Measurements from ENCODE around the gene TNFRSF9. TPM values are rescaled to one million over a fixed set of nuclear protein-coding genes. Genes with fewer than 3 reads are reported as not detected.

TNFRSF9 gene
- polyA plus RNA-seq, 1 donor from 2014 or later, result not detected

DNA sequence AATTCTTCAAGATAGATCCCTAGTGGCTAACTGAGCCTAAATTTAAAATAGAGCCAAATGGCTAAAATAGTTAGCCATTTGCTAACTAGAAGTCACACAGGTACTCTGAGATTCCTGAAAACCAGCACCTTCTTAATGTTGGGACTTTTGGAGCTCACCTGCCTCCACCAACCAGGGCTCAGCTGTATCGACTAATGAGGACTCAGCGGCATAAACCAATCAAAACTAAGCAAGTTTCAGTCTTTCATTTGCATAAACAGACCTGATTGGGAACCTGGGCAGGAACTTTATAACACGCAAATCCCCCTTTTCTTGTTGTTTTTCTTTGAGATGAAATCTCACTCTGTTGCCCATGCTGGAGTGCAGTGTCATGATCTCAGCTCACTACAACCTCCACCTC, 28.5 kb downstream of the TNFRSF9 start:
- Histone ChIP-seq H3K4me2 (ENCODE audit: low read length) (no peak overlapping the region), H3F3A (ENCODE audit: insufficient read depth, low read length, poor library complexity, severe bottlenecking) (no peaks in the 10 kb centered on the region), H3K27ac (ENCODE audit: low read length) (no peak overlapping the region), H3K4me3 (ENCODE audit: low read length) (no peak overlapping the region), H3K9me2 (ENCODE audit: insufficient read depth, low read length) (no peaks in the 10 kb centered on the region), H3K79me2 (replicated peaks; ENCODE audit: insufficient read depth, low read length) (no peaks in the 10 kb centered on the region), H3K9me3 (ENCODE audit: low read length) (no peaks in the 10 kb centered on the region), H3K9ac (ENCODE audit: low read length) (no peak overlapping the region), H2AFZ (ENCODE audit: low read depth, low read length) (no peak overlapping the region), H3K36me3 (ENCODE audit: insufficient read depth, low read length) (no peaks in the 10 kb centered on the region), H3K27me3 (ENCODE audit: insufficient read depth, low read depth, low read length) (no peaks in the 10 kb centered on the region), H4K20me1 (ENCODE audit: insufficient read depth) (no peaks in the 10 kb centered on the region)
- TF ChIP-seq REST (IDR thresholded peaks at IDR 0.05; ENCODE audit: borderline replicate concordance) (no peak), EP300 (conservative IDR thresholded peaks at IDR 0.05; ENCODE audit: poor library complexity, severe bottlenecking) (no peak), MXI1 (conservative IDR thresholded peaks at IDR 0.05; ENCODE audit: poor library complexity, severe bottlenecking) (no peak), POLR2AphosphoS5 (IDR thresholded peaks at IDR 0.05) (no peak), TAF1 (IDR thresholded peaks at IDR 0.05; ENCODE audit: low read depth) (no peak), EZH2 (IDR thresholded peaks at IDR 0.05; ENCODE audit: borderline replicate concordance, insufficient read depth, low read length, poor library complexity, severe bottlenecking) (no peak), SMC3 (conservative IDR thresholded peaks at IDR 0.05; ENCODE audit: poor library complexity) (no peak), RAD21 (conservative IDR thresholded peaks at IDR 0.05) (no peak)
- TF ChIP-seq, protein P1, sequence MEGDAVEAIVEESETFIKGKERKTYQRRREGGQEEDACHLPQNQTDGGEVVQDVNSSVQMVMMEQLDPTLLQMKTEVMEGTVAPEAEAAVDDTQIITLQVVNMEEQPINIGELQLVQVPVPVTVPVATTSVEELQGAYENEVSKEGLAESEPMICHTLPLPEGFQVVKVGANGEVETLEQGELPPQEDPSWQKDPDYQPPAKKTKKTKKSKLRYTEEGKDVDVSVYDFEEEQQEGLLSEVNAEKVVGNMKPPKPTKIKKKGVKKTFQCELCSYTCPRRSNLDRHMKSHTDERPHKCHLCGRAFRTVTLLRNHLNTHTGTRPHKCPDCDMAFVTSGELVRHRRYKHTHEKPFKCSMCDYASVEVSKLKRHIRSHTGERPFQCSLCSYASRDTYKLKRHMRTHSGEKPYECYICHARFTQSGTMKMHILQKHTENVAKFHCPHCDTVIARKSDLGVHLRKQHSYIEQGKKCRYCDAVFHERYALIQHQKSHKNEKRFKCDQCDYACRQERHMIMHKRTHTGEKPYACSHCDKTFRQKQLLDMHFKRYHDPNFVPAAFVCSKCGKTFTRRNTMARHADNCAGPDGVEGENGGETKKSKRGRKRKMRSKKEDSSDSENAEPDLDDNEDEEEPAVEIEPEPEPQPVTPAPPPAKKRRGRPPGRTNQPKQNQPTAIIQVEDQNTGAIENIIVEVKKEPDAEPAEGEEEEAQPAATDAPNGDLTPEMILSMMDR (IDR thresholded peaks at IDR 0.05; ENCODE audit: poor library complexity, severe bottlenecking), result no peak

DNA sequence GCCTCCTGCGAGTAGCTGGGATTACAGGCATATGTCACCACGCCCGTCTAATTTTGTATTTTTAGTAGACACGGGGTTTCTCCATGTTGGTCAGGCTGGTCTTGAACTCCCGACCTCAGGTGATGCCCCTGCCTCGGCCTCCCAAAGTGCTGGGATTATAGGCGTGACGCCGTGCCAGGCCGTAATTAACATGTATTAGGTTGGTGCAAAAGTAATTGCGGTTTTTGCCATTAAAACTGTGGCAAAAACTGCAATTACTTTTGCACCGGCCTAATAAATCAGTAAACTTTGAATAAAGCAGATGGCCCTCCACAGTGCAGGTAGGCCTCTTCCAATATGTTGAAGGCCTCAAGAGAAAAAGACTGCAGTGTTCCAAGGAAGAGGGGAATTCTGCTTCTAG, 35.4 kb downstream of the TNFRSF9 start:
- no peaks in the 10 kb centered on the region for H3F3A ChIP-seq (ENCODE audit: insufficient read depth, low read length, poor library complexity, severe bottlenecking)
- no peaks in the 10 kb centered on the region for H3K9me3 ChIP-seq (ENCODE audit: low read length)
- H3K4me2 ChIP-seq (ENCODE audit: low read length), result no peak overlapping the region
- no peak overlapping the region for H3K4me3 ChIP-seq (ENCODE audit: low read length)
- H3K9ac ChIP-seq (ENCODE audit: low read length), result no peak overlapping the region
- no peak overlapping the region for H3K27ac ChIP-seq (ENCODE audit: low read length)
- no peaks in the 10 kb centered on the region for H4K20me1 ChIP-seq (ENCODE audit: insufficient read depth)
- TF ChIP-seq EP300 (conservative IDR thresholded peaks at IDR 0.05; ENCODE audit: poor library complexity, severe bottlenecking) (no peak), REST (IDR thresholded peaks at IDR 0.05; ENCODE audit: borderline replicate concordance) (no peak), MXI1 (conservative IDR thresholded peaks at IDR 0.05; ENCODE audit: poor library complexity, severe bottlenecking) (no peak), TAF1 (IDR thresholded peaks at IDR 0.05; ENCODE audit: low read depth) (no peak), POLR2AphosphoS5 (IDR thresholded peaks at IDR 0.05) (no peak), EZH2 (IDR thresholded peaks at IDR 0.05; ENCODE audit: borderline replicate concordance, insufficient read depth, low read length, poor library complexity, severe bottlenecking) (no peak), RAD21 (conservative IDR thresholded peaks at IDR 0.05) (no peak), SMC3 (conservative IDR thresholded peaks at IDR 0.05; ENCODE audit: poor library complexity) (no peak)
- TF ChIP-seq, protein P1 (IDR thresholded peaks at IDR 0.05; ENCODE audit: poor library complexity, severe bottlenecking), result no peak
- no peaks in the 10 kb centered on the region for H3K79me2 ChIP-seq (replicated peaks; ENCODE audit: insufficient read depth, low read length)
- H3K9me2 ChIP-seq (ENCODE audit: insufficient read depth, low read length), result no peaks in the 10 kb centered on the region
- H3K27me3 ChIP-seq (ENCODE audit: insufficient read depth, low read depth, low read length), result no peaks in the 10 kb centered on the region
- no peak overlapping the region for H2AFZ ChIP-seq (ENCODE audit: low read depth, low read length)
- H3K36me3 ChIP-seq (ENCODE audit: insufficient read depth, low read length), result no peaks in the 10 kb centered on the region
